WTC11 (cell line): ENCODE results near the gene ADCK2. TPM values are rescaled to one million over a fixed set of nuclear protein-coding genes. Genes with fewer than 3 reads are reported as not detected.

Experiments used
- ATAC-seq: fragments of 200-7000 bp; cut with Tn5 transposase; 2 replicates; pipeline ENCODE4 v1.10.0; 2021; ENCODE audit warnings: mild to moderate bottlenecking, moderate library complexity
- CTCF ChIA-PET: fragments of 300-600 bp; sonication (Branson Sonifier 250); formaldehyde crosslinking; loops from one replicate; lab custom pipeline; 2021; ENCODE audit warnings: antibody characterized with exemption; lab: Charles Lee
- POLR2A ChIA-PET: fragments of 350-600 bp; sonication (Branson Sonifier 250); formaldehyde crosslinking; loops from one replicate; lab custom pipeline; 2021; ENCODE audit warnings: antibody characterized with exemption; lab: Charles Lee
- DNase-seq: peaks from one replicate; pipeline ENCODE4 v3.0.0; 2021; ENCODE audit warnings: low spot score
- H3K27ac Mint-ChIP-seq: 2 replicates; pipeline ENCODE4 v1.8.0; 2021; ENCODE audit warnings: mixed read lengths
- H3K27me3 Mint-ChIP-seq: 2 replicates; pipeline ENCODE4 v1.8.0; 2021; ENCODE audit warnings: low read depth, mild to moderate bottlenecking, moderate library complexity, mixed read lengths
- H3K36me3 Mint-ChIP-seq: 2 replicates; pipeline ENCODE4 v1.8.0; 2021; ENCODE audit warnings: mixed read lengths
- H3K4me1 Mint-ChIP-seq: 2 replicates; pipeline ENCODE4 v1.8.0; 2022; ENCODE audit warnings: mixed read lengths
- H3K4me3 Mint-ChIP-seq: 2 replicates; pipeline ENCODE4 v1.8.0; 2021; ENCODE audit warnings: mild to moderate bottlenecking, moderate library complexity, mixed read lengths
- H3K9me3 Mint-ChIP-seq: 2 replicates; pipeline ENCODE4 v1.8.0; 2021; ENCODE audit warnings: mixed read lengths
- E2F5 ChIP-seq: sonication (generic); formaldehyde crosslinking; IDR thresholded peaks from 2 replicates; pipeline ENCODE4 v1.8.1; 2022; ENCODE audit warnings: mild to moderate bottlenecking, moderate library complexity, missing genetic modification reagents
- ELF4 ChIP-seq: sonication (generic); formaldehyde crosslinking; IDR thresholded peaks from 2 replicates; pipeline ENCODE4 v1.8.1; 2022; ENCODE audit warnings: low read depth, mild to moderate bottlenecking, moderate library complexity, missing genetic modification reagents
- FOXJ3 ChIP-seq: sonication (generic); formaldehyde crosslinking; IDR thresholded peaks from 2 replicates; pipeline ENCODE4 v1.9.0; 2021; ENCODE audit warnings: missing genetic modification reagents, mild to moderate bottlenecking, borderline replicate concordance
- HMGA2 ChIP-seq: fragments of 250-450 bp; sonication (Bioruptor Pico); IDR thresholded peaks from 2 replicates; pipeline ENCODE4 v1.4.0; 2021; ENCODE audit warnings: mild to moderate bottlenecking, moderate library complexity
- KAT7 ChIP-seq: sonication (generic); formaldehyde crosslinking; IDR thresholded peaks from 2 replicates; pipeline ENCODE4 v1.8.1; 2023; ENCODE audit warnings: missing genetic modification reagents, mild to moderate bottlenecking, borderline replicate concordance
- OVOL2 ChIP-seq: fragments of 250-450 bp; sonication (Bioruptor Pico); IDR thresholded peaks from 2 replicates; pipeline ENCODE4 v1.9.0; 2021; ENCODE audit warnings: mild to moderate bottlenecking, borderline replicate concordance
- ZNF671 ChIP-seq: fragments of 250-450 bp; sonication (Bioruptor Pico); IDR thresholded peaks from 2 replicates; pipeline ENCODE4 v1.8.0; 2021; ENCODE audit warnings: mild to moderate bottlenecking
- total RNA-seq: library from RNA; stranded (reverse); gene quantifications from 3 replicates; pipeline ENCODE4 v1.2.3, GENCODE V29; 2021
- TF ChIP-seq, protein P1 (sequence below): fragments of 250-450 bp; sonication (Bioruptor Pico); IDR thresholded peaks from 2 replicates; pipeline ENCODE4 v1.9.0; 2021; ENCODE audit warnings: mild to moderate bottlenecking, borderline replicate concordance
- TF ChIP-seq, protein P2 (sequence below): sonication (generic); formaldehyde crosslinking; IDR thresholded peaks from 2 replicates; pipeline ENCODE4 v1.8.0; 2022; ENCODE audit warnings: mild to moderate bottlenecking, missing genetic modification reagents
- TF ChIP-seq, protein P3 (sequence below): sonication (generic); formaldehyde crosslinking; IDR thresholded peaks from 2 replicates; pipeline ENCODE4 v1.8.1; 2023; ENCODE audit warnings: mild to moderate bottlenecking, missing genetic modification reagents, moderate library complexity
- TF ChIP-seq, protein P4 (sequence below): sonication (generic); formaldehyde crosslinking; IDR thresholded peaks from 2 replicates; pipeline ENCODE4 v1.8.0; 2022; ENCODE audit warnings: missing genetic modification reagents
- TF ChIP-seq, protein P5 (sequence below): fragments of 250-450 bp; sonication (Bioruptor Pico); IDR thresholded peaks from 2 replicates; pipeline ENCODE4 v2.1.2; 2022; ENCODE audit warnings: mild to moderate bottlenecking, moderate library complexity

ADCK2 gene
- total RNA-seq, 1 experiment from 2014 or later, result 12.7 TPM

GRCh38 chr7:140694592-140694991 is 21.8 kb downstream of the ADCK2 start (continued):
- TF ChIP-seq, protein P1, sequence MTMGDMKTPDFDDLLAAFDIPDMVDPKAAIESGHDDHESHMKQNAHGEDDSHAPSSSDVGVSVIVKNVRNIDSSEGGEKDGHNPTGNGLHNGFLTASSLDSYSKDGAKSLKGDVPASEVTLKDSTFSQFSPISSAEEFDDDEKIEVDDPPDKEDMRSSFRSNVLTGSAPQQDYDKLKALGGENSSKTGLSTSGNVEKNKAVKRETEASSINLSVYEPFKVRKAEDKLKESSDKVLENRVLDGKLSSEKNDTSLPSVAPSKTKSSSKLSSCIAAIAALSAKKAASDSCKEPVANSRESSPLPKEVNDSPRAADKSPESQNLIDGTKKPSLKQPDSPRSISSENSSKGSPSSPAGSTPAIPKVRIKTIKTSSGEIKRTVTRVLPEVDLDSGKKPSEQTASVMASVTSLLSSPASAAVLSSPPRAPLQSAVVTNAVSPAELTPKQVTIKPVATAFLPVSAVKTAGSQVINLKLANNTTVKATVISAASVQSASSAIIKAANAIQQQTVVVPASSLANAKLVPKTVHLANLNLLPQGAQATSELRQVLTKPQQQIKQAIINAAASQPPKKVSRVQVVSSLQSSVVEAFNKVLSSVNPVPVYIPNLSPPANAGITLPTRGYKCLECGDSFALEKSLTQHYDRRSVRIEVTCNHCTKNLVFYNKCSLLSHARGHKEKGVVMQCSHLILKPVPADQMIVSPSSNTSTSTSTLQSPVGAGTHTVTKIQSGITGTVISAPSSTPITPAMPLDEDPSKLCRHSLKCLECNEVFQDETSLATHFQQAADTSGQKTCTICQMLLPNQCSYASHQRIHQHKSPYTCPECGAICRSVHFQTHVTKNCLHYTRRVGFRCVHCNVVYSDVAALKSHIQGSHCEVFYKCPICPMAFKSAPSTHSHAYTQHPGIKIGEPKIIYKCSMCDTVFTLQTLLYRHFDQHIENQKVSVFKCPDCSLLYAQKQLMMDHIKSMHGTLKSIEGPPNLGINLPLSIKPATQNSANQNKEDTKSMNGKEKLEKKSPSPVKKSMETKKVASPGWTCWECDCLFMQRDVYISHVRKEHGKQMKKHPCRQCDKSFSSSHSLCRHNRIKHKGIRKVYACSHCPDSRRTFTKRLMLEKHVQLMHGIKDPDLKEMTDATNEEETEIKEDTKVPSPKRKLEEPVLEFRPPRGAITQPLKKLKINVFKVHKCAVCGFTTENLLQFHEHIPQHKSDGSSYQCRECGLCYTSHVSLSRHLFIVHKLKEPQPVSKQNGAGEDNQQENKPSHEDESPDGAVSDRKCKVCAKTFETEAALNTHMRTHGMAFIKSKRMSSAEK, result no peak
- TF ChIP-seq KAT7, result no peak
- TF ChIP-seq, protein P2, sequence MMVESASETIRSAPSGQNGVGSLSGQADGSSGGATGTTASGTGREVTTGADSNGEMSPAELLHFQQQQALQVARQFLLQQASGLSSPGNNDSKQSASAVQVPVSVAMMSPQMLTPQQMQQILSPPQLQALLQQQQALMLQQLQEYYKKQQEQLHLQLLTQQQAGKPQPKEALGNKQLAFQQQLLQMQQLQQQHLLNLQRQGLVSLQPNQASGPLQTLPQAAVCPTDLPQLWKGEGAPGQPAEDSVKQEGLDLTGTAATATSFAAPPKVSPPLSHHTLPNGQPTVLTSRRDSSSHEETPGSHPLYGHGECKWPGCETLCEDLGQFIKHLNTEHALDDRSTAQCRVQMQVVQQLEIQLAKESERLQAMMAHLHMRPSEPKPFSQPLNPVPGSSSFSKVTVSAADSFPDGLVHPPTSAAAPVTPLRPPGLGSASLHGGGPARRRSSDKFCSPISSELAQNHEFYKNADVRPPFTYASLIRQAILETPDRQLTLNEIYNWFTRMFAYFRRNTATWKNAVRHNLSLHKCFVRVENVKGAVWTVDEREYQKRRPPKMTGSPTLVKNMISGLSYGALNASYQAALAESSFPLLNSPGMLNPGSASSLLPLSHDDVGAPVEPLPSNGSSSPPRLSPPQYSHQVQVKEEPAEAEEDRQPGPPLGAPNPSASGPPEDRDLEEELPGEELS (CRISPR knock-in tag), result no peak
- TF ChIP-seq, protein P3, sequence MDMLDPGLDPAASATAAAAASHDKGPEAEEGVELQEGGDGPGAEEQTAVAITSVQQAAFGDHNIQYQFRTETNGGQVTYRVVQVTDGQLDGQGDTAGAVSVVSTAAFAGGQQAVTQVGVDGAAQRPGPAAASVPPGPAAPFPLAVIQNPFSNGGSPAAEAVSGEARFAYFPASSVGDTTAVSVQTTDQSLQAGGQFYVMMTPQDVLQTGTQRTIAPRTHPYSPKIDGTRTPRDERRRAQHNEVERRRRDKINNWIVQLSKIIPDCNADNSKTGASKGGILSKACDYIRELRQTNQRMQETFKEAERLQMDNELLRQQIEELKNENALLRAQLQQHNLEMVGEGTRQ, result no peak
- TF ChIP-seq, protein P4, sequence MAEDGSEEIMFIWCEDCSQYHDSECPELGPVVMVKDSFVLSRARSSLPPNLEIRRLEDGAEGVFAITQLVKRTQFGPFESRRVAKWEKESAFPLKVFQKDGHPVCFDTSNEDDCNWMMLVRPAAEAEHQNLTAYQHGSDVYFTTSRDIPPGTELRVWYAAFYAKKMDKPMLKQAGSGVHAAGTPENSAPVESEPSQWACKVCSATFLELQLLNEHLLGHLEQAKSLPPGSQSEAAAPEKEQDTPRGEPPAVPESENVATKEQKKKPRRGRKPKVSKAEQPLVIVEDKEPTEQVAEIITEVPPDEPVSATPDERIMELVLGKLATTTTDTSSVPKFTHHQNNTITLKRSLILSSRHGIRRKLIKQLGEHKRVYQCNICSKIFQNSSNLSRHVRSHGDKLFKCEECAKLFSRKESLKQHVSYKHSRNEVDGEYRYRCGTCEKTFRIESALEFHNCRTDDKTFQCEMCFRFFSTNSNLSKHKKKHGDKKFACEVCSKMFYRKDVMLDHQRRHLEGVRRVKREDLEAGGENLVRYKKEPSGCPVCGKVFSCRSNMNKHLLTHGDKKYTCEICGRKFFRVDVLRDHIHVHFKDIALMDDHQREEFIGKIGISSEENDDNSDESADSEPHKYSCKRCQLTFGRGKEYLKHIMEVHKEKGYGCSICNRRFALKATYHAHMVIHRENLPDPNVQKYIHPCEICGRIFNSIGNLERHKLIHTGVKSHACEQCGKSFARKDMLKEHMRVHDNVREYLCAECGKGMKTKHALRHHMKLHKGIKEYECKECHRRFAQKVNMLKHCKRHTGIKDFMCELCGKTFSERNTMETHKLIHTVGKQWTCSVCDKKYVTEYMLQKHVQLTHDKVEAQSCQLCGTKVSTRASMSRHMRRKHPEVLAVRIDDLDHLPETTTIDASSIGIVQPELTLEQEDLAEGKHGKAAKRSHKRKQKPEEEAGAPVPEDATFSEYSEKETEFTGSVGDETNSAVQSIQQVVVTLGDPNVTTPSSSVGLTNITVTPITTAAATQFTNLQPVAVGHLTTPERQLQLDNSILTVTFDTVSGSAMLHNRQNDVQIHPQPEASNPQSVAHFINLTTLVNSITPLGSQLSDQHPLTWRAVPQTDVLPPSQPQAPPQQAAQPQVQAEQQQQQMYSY (CRISPR knock-in tag), result no peak

GRCh38 chr7:140695381-140695780 is 22.6 kb downstream of the ADCK2 start:
- no peak overlapping the region for H3K4me3 Mint-ChIP-seq
- ATAC-seq (no peak), DNase-seq (no peak)
- CTCF ChIA-PET, result no interaction called here
- H3K9me3 Mint-ChIP-seq, result no peaks in the 10 kb centered on the region
- no peaks in the 10 kb centered on the region for H3K36me3 Mint-ChIP-seq
- H3K27me3 Mint-ChIP-seq, result no peaks in the 10 kb centered on the region
- H3K27ac Mint-ChIP-seq, result no peak overlapping the region
- peaks cover 20% of the 10 kb centered on the region for H3K4me1 Mint-ChIP-seq
- TF ChIP-seq FOXJ3 (CRISPR knock-in tag) (no peak), HMGA2 (CRISPR knock-in tag) (no peak)
- POLR2A ChIA-PET, result interaction anchor here (0.6 kb wide), 1 partner anchor 41 kb away, joined by 4 read pairs; no protein-coding TSS in a partner anchor

DNA sequence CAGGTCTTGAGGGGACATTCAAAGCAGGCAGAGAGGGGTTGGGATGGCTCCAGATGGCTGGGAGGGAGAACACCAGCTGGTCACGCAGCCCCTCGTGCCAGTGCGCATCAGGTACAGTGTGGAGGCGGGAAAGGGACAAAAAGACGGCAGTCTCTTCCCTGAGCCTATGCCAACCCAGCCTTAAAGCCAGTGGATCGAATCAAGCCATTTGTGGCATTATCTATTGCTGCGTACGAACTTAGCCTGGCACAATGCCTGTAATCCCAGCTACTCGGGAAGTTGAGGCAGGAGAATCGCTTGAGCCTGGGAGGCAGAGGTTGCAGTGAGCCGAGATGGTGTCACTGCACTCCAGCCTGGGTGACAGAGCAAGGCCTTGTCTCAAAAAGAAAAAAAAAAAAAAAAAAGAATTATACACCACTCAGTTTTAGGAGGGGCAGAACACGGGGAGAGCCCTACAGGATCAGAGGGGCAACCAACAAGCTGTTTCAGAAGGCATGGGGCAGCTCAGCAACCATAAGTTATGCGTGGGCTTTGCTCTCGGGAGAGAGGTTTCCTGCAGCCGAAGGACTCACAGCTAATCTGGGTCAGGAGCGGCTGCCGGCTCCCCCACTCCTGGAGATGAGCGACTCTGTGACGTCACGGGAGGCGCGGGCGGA is 23.4 kb downstream of the ADCK2 start:
- CTCF ChIA-PET, result interaction anchor here (0.6 to 1.2 kb wide), 3 partner anchors 42 to 286 kb away, joined by 3 to 7 read pairs (median 4); no protein-coding TSS in a partner anchor
- peak overlapping the region; percentile 90 for H3K4me3 Mint-ChIP-seq
- DNase-seq, result no peak
- H3K4me1 Mint-ChIP-seq, result peaks cover 20% of the 10 kb centered on the region
- no peaks in the 10 kb centered on the region for H3K36me3 Mint-ChIP-seq
- no peaks in the 10 kb centered on the region for H3K27me3 Mint-ChIP-seq
- peak overlapping the region; percentile 85 for H3K27ac Mint-ChIP-seq
- H3K9me3 Mint-ChIP-seq, result no peaks in the 10 kb centered on the region
- no peak for ATAC-seq
- TF ChIP-seq OVOL2 (CRISPR knock-in tag) (no peak), ZNF671 (CRISPR knock-in tag) (no peak), E2F5 (no peak), ELF4 (no peak)
- TF ChIP-seq, protein P5, sequence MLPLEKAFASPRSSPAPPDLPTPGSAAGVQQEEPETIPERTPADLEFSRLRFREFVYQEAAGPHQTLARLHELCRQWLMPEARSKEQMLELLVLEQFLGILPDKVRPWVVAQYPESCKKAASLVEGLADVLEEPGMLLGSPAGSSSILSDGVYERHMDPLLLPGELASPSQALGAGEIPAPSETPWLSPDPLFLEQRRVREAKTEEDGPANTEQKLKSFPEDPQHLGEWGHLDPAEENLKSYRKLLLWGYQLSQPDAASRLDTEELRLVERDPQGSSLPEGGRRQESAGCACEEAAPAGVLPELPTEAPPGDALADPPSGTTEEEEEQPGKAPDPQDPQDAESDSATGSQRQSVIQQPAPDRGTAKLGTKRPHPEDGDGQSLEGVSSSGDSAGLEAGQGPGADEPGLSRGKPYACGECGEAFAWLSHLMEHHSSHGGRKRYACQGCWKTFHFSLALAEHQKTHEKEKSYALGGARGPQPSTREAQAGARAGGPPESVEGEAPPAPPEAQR (CRISPR knock-in tag), result no peak
- POLR2A ChIA-PET, result interaction anchor here (0.6 to 0.7 kb wide), 3 partner anchors 40 to 1056 kb away, joined by 4 to 6 read pairs (median 6); no protein-coding TSS in a partner anchor
